ENCODE measurements around the gene ETFBKMT.
"Not testable (repeated sequence)": the region's sequence is repeated elsewhere in the genome, so short reads cannot be mapped to it uniquely, and the experiment has no call there.

The ETFBKMT gene

DNA sequence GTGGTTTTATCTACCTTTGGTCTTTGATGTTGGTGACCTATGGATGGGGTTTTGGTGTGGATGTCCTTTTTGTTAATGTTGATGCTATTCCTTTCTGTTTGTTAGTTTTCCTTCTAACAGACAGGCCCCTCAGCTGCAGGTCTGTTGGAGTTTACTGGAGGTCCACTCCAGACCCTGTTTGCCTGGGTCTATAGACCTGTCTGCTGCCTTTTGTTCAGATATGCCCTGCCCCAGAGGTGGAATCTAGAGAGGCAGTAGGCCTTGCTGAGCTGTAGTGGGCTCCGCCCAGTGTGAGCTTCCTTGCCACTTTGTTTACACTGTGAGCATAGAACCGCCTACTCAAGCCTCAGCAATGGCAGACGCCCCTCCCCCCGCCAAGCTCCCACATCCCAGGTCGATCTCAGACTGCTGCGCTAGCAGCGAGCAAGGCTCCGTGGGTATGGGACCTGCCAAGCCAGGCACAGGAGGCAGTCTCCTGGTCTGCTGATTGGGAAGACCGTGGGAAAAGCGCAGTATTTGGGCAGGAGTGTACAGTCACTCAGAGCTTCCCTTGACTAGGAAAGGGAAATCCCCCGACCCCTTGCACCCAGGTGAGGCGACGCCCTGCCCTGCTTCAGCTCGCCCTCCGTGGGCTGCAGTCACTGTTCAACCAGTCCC lies 59.2 kb downstream of the ETFBKMT start:
- DNase-seq (ENCODE audit: low read depth in 2 of 2): not testable (repeated sequence)

DNA sequence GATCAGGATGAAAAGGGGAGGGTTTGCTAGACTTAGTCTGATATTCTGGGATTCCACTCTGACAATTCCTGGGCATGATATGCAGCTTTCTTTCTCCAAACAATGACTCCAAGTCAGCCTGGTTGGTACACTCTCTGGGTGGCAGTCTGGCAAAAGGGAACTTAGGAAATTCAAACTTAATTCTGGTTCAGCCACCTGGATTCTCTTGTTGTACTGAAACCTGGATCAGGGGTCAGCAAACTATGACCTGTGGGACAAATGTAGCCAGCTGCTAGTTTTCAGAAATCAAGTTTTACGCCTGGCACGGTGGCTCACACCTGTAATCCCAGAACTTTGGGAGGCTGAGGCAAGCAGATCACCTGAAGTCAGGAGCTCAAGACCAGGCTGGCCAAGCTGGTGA lies 63.1 kb downstream of the ETFBKMT start:
- DNase-seq (ENCODE audit: low read depth in 2 of 2): no peak

Measured in stimulated activated CD8-positive, alpha-beta memory T cell treated with anti-CD3 and anti-CD28 coated beads, Interleukin-7, amount 100 ng/mL, for 1 hour (primary cell).